ENCODE measurements around the gene PARP8. TPM values are rescaled to one million over a fixed set of nuclear protein-coding genes. Genes with fewer than 3 reads are reported as not detected.

The PARP8 gene
- total RNA-seq, 3 donors from 2014 or later, result 24.3 to 41.7 (median 26.2) TPM

- TF ChIP-seq POLR2AphosphoS5 (IDR thresholded peaks at IDR 0.05) (no peak), POLR2A (IDR thresholded peaks at IDR 0.05) (no peak), CTCF (IDR thresholded peaks at IDR 0.05) (no peak)
- Histone ChIP-seq H3K4me3 (no peak overlapping the region), H3K9me3 (no peaks in the 10 kb centered on the region), H3K27ac (no peak overlapping the region), H3K4me1 (no peaks in the 10 kb centered on the region), H3K27me3 (no peaks in the 10 kb centered on the region), H3K36me3 (no peaks in the 10 kb centered on the region)
- intact Hi-C loops (cut with DNase I; ENCODE audit: low total_unique reads), result no loop called here
- DNase-seq (ENCODE audit: low spot score in 2 of 2), result no peak
Measured at GRCh38 chr5:50702615-50703366, 36.4 kb downstream of the PARP8 start.

DNA sequence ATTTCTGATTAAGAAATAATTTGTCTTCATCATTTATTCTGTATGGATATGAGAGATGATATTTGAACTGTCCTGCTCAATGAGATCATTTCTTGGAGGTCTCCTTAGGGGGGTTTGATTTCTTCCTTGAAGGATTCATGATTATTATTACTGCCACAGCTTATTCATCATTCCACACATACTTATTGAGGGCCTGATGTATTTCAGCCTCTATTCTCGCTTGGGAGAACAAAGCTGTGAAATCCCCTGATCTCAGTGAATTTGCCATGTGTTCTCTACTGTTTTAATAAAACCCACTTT lies 36.9 kb downstream of the PARP8 start:
- DNase-seq (ENCODE audit: low spot score in 2 of 2), result no peak
- H3K36me3 ChIP-seq, result no peaks in the 10 kb centered on the region
- H3K4me1 ChIP-seq, result peaks cover 0 to under 1% of the 10 kb centered on the region in 2 donors
- TF ChIP-seq POLR2A (IDR thresholded peaks at IDR 0.05) (no peak), POLR2AphosphoS5 (IDR thresholded peaks at IDR 0.05) (no peak), CTCF (IDR thresholded peaks at IDR 0.05) (no peak)
- H3K27me3 ChIP-seq, result no peaks in the 10 kb centered on the region
- H3K9me3 ChIP-seq, result no peaks in the 10 kb centered on the region
- H3K27ac ChIP-seq, result no peak overlapping the region
- no peak overlapping the region for H3K4me3 ChIP-seq
- intact Hi-C loops (cut with DNase I; ENCODE audit: low total_unique reads), result no loop called here

DNA sequence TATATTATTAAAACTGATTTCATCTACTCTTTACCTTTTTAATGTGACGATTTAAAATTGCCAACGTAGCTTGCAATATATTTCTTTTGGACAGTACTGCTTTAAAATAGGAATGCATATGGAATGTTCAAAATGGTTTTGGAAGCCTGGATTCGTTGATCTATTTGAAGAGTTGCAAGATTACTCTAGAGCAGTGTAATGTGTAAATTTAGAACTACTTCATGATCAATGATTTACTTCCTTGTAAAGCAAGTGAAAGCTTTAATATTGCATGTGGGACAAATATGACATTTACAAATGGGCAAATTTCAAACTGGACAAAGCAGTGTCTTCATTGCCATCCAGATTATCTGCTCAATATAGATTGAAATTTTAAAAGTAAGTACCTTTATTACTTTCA lies 38.3 kb downstream of the PARP8 start:
- Histone ChIP-seq H3K4me1 (peaks cover 0 to 3% of the 10 kb centered on the region in 2 donors), H3K9me3 (no peaks in the 10 kb centered on the region), H3K36me3 (no peaks in the 10 kb centered on the region), H3K4me3 (no peak overlapping the region), H3K27me3 (no peaks in the 10 kb centered on the region), H3K27ac (no peak overlapping the region)
- intact Hi-C loops (cut with DNase I; ENCODE audit: low total_unique reads), result no loop called here
- DNase-seq (ENCODE audit: low spot score in 2 of 2), result no peak
- TF ChIP-seq POLR2A (IDR thresholded peaks at IDR 0.05) (no peak), POLR2AphosphoS5 (IDR thresholded peaks at IDR 0.05) (no peak), CTCF (IDR thresholded peaks at IDR 0.05) (no peak)

GRCh38 chr5:50709471-50709870 lies 43.0 kb downstream of the PARP8 start:
- no peak for DNase-seq (ENCODE audit: low spot score in 2 of 2)
- no peaks in the 10 kb centered on the region for H3K36me3 ChIP-seq
- peaks cover 0 to 3% of the 10 kb centered on the region in 2 donors for H3K4me1 ChIP-seq
- TF ChIP-seq CTCF (IDR thresholded peaks at IDR 0.05), result no peak
- TF ChIP-seq POLR2AphosphoS5 (IDR thresholded peaks at IDR 0.05), result no peak
- no peak for TF ChIP-seq POLR2A (IDR thresholded peaks at IDR 0.05)
- H3K27me3 ChIP-seq, result no peaks in the 10 kb centered on the region
- no peaks in the 10 kb centered on the region for H3K9me3 ChIP-seq
- no peak overlapping the region for H3K4me3 ChIP-seq
- intact Hi-C loops (cut with DNase I; ENCODE audit: low total_unique reads), result no loop called here
- H3K27ac ChIP-seq, result no peak overlapping the region

DNA sequence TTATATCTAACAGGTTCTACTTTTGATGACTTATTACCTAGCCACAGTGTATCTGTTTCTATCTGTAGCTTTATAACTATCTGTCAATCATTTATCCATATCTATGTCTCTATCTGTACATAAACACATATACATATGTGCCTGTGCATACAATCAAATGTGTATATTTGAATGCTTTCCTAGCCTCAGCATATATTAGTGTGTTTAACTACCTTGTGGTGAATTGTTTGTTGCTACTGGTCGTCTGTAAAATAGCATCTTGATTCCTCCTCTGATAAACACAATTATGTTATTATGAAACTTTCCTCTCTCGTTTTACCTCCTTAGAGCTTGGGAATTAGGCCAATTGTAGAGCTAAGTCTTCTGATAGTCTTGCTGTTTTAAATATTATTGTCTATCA lies 44.4 kb downstream of the PARP8 start:
- intact Hi-C loops (cut with DNase I; ENCODE audit: low total_unique reads), result no loop called here
- Histone ChIP-seq H3K36me3 (no peaks in the 10 kb centered on the region), H3K9me3 (no peaks in the 10 kb centered on the region), H3K4me1 (peaks cover 0 to 3% of the 10 kb centered on the region in 2 donors), H3K4me3 (peak overlapping the region in 1 of 3 donors; percentile 1), H3K27me3 (no peaks in the 10 kb centered on the region), H3K27ac (peak overlapping the region in 1 of 2 donors; percentile 0)
- TF ChIP-seq POLR2A (IDR thresholded peaks at IDR 0.05), result no peak
- no peak for TF ChIP-seq POLR2AphosphoS5 (IDR thresholded peaks at IDR 0.05)
- no peak for TF ChIP-seq CTCF (IDR thresholded peaks at IDR 0.05)
- no peak for DNase-seq (ENCODE audit: low spot score in 2 of 2)
